Right atrium auricular region (tissue), 2 donors: ENCODE data around the gene CYGB. TPM values are rescaled to one million over a fixed set of nuclear protein-coding genes. Genes with fewer than 3 reads are reported as not detected.
"Not testable (repeated sequence)": the region's sequence is repeated elsewhere in the genome, so short reads cannot be mapped to it uniquely, and the experiment has no call there.

Source experiments
- DNase-seq: peaks from one replicate; pipeline ENCODE4 v3.0.0-alpha.2; 2019; ENCODE audit warnings: low spot score
- H3K27ac ChIP-seq, 2 donors: fragments of 200-600 bp; sonication (generic); 1 replicate in 1 of 2; 2 replicates in 1 of 2; pipeline ENCODE4 v1.5.1; 2016 to 2019
- H3K27me3 ChIP-seq, 2 donors: fragments of 200-600 bp; sonication (generic); one replicate each; pipeline versions ENCODE4 v1.5.1 to v1.6.0; 2017 to 2019
- H3K36me3 ChIP-seq: fragments of 200-600 bp; sonication (generic); one replicate; pipeline ENCODE4 v1.5.1; 2016
- H3K4me1 ChIP-seq, 2 donors: fragments of 200-600 bp; sonication (generic); one replicate each; pipeline versions ENCODE4 v1.5.1 to v1.6.0; 2017 to 2019
- H3K4me3 ChIP-seq, 2 donors: fragments of 200-600 bp; sonication (generic); 1 replicate in 1 of 2; 2 replicates in 1 of 2; pipeline ENCODE4 v1.5.1; 2017 to 2019; ENCODE audit warnings: mild to moderate bottlenecking in 1 of 2, moderate library complexity in 1 of 2
- H3K9me3 ChIP-seq, 2 donors: fragments of 200-600 bp; sonication (generic); one replicate each; pipeline ENCODE4 v1.5.1; 2019
- total RNA-seq, 2 donors: library from RNA; depleted of rRNA; stranded (reverse); fragments of >200 nt; gene quantifications; one replicate each; pipeline ENCODE4 v1.1.0, GENCODE V29; 2016
- TF ChIP-seq, protein P1 (sequence below), 2 donors: fragments of 200-600 bp; sonication (generic); IDR thresholded peaks; one replicate each; pipeline ENCODE4 v1.5.1; 2019; ENCODE audit warnings: antibody characterized with exemption in 2 of 2

The CYGB gene
- total RNA-seq, 2 donors from 2014 or later: 23.0 to 48.7 TPM

DNA sequence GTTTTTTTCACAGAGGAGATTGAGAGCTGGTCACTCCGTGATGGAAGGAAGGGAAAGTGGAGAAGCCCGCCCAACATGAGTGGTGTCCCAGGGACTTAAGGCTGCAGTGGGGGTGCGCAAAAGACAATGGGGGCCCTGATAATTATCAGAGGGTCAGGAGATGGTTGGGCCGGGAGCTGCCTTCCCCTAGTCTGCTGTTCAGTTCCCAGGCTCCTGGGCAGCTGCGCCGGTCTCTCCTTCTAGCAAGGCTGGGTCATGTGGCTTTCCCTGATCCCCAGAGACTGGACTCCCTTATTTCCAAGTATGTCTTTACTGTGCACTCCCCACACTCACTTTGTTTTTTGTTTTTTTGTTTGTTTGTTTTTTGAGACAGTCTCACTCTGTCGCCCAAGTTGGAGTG lies 16.2 kb downstream of the CYGB start:
- no peak overlapping the region for H3K4me3 ChIP-seq

DNA sequence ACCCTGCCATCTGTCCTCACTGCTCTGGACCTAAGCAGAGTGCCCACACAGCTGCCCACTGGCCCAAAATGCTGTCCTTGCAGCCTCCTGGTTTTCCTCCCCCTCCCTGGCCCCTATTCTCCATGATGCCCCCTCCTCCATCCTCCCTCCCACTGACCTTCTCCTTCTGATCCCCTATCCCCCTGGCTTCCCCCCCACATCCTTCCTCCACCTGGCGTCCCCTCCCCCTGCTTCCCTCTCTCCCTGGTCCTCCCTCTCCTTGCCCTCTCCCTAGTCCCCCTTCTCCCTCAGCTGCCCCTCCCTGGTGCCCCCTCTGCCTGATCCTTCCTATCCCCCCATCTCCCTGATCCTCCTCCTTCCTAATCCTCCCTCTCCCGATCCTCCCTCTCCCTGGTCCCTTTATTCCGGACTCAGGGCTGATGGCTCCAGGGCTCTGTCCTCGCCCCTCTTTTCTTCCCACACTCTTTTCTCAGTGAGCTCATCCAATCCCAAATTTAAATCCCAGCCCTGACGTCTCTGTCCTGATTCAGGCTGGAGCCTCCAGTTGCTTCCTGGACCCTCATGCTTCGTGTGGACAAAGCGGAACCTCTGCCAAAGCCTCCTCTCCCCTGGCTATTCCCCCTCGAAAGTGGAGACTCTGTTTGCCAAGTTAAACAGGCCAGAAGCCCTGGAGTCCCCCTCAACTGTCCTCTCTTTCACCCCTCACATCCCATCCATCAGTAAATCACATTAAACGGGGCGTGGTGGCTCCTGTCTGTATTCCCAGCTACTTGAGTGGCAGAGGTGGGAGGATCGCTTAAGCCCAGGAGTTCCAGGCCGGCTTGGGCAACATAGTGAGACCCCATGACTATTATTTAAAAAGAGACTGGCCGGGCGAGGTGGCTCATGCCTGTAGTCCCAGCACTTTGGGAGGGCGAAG lies 18.2 kb downstream of the CYGB start:
- H3K4me3 ChIP-seq: no peak overlapping the region
- H3K4me1 ChIP-seq: peaks cover 0 to 24% of the 10 kb centered on the region in 2 donors
- TF ChIP-seq, protein P1, sequence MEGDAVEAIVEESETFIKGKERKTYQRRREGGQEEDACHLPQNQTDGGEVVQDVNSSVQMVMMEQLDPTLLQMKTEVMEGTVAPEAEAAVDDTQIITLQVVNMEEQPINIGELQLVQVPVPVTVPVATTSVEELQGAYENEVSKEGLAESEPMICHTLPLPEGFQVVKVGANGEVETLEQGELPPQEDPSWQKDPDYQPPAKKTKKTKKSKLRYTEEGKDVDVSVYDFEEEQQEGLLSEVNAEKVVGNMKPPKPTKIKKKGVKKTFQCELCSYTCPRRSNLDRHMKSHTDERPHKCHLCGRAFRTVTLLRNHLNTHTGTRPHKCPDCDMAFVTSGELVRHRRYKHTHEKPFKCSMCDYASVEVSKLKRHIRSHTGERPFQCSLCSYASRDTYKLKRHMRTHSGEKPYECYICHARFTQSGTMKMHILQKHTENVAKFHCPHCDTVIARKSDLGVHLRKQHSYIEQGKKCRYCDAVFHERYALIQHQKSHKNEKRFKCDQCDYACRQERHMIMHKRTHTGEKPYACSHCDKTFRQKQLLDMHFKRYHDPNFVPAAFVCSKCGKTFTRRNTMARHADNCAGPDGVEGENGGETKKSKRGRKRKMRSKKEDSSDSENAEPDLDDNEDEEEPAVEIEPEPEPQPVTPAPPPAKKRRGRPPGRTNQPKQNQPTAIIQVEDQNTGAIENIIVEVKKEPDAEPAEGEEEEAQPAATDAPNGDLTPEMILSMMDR (IDR thresholded peaks at IDR 0.05): no peak
- H3K9me3 ChIP-seq: no peaks in the 10 kb centered on the region
- no peak overlapping the region for H3K27ac ChIP-seq
- H3K27me3 ChIP-seq: no peaks in the 10 kb centered on the region
- no peaks in the 10 kb centered on the region for H3K36me3 ChIP-seq
- DNase-seq: no peak

More for the DNA sequence above, 16.2 kb downstream of the CYGB start:
- no peak for DNase-seq
- TF ChIP-seq, protein P1 (IDR thresholded peaks at IDR 0.05): no peak
- no peaks in the 10 kb centered on the region for H3K27me3 ChIP-seq
- H3K9me3 ChIP-seq: no peaks in the 10 kb centered on the region
- no peaks in the 10 kb centered on the region for H3K36me3 ChIP-seq
- peaks cover 0 to 24% of the 10 kb centered on the region in 2 donors for H3K4me1 ChIP-seq
- H3K27ac ChIP-seq: no peak overlapping the region

DNA sequence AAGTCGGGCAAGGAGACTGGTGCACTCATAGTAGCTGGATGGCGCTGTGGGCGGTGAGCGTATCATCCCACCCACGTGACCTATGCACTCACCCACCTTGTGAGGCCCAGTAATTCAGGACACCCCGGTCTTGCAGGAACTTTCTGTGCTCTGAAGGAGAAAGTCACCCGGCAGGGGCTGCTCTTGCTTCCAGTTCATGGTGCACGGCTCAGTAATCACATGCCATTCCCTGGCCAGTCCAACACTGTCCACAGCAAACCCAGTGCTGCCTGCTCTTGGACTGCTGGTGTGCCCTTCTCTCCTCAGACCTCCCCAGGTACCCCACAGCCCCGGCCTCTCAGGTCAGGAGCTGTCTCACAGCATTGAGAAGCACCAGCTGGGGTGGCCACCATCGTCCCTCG lies 19.9 kb downstream of the CYGB start:
- TF ChIP-seq, protein P1 (IDR thresholded peaks at IDR 0.05): no peak
- H3K27ac ChIP-seq: no peak overlapping the region
- H3K36me3 ChIP-seq: no peaks in the 10 kb centered on the region
- no peaks in the 10 kb centered on the region for H3K27me3 ChIP-seq
- no peak overlapping the region for H3K4me3 ChIP-seq
- H3K4me1 ChIP-seq: peaks cover 0 to 13% of the 10 kb centered on the region in 2 donors
- no peaks in the 10 kb centered on the region for H3K9me3 ChIP-seq
- DNase-seq: no peak

DNA sequence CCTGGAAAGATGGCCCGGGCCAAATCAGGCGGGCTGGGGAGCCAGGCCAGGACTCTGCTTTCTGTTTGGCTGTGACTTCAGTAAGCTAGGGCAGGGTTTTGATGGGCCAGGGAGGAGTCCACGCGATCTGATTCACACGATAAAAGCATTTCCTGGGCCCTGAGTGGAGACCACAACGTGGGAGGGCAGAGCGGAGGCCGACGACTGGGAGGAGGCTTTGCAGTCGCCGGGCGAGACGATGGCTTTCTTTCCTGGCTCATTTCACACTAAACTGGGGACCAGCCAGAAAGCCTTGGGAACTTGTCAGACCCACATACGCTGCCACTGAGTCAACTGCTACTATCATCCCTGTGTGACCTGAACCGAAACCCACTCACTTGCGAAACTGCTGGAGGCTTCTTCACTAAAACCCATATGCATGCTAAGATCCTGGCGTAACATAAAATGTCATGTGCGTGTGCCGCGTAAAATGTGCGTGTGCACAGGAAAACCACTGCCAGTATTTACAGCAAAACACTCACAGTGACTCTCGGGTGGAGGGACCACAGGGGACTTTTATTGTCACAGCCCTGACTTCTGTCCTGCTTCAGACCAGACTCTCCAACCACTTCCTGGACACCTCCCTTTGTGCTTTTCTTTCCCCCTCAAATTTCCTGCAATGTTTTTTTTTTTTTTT lies 22.1 kb downstream of the CYGB start:
- peak overlapping the region in 1 of 2 donors; percentile 25 for H3K4me3 ChIP-seq
- DNase-seq: peak; percentile 96
- H3K9me3 ChIP-seq: no peaks in the 10 kb centered on the region
- peaks cover 0 to 20% of the 10 kb centered on the region in 2 donors for H3K4me1 ChIP-seq
- TF ChIP-seq, protein P1 (IDR thresholded peaks at IDR 0.05): no peak
- H3K36me3 ChIP-seq: no peaks in the 10 kb centered on the region
- peak overlapping the region; percentile 46 to 64 for H3K27ac ChIP-seq
- no peaks in the 10 kb centered on the region for H3K27me3 ChIP-seq

DNA sequence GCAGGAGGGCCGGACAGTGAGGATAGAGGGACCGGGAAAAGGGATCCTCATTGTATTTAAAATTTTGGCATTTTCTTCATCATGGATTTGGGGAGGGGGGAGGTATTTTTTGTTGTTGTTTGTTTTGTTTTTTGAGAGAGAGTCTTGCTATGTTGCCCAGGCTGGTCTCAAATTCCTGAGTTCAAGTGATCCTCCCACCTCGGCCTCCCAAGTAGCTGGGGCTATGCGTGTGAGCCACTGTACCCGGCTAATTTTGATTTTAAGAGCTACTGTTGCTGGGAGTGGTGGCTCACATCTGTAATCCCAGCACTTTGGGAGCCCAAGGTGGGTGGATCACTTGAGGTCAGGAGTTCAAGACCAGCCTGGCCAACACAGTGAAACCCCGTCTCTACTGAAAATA lies 23.2 kb downstream of the CYGB start:
- H3K27me3 ChIP-seq, H3K9me3 ChIP-seq, H3K4me3 ChIP-seq, DNase-seq, H3K36me3 ChIP-seq: not testable (repeated sequence)
- peaks cover 0 to 20% of the 10 kb centered on the region in 2 donors for H3K4me1 ChIP-seq
- peak overlapping the region in 1 of 2 donors; percentile 46 for H3K27ac ChIP-seq

DNA sequence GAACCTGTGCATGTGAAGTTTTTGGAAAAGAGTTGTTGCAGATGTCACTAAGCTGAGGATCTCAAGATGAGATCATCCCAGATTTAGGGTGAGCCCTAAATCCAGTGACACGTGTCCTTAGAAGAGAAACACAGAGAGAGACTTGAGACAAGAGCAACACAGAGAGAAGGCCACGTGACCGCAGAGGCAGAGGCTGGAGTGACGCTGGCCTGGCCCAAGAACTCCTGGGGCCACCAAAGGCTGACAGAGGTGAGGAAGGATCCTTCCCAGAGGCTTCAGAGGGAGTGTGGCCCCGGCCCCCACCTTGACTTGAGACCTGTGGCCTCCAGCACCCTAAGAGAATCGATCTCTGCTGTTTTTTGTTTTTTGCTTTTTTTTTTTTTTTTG lies 24.2 kb downstream of the CYGB start:
- Histone ChIP-seq H3K27me3 (no peaks in the 10 kb centered on the region), H3K36me3 (no peaks in the 10 kb centered on the region), H3K9me3 (no peaks in the 10 kb centered on the region), H3K27ac (no peak overlapping the region), H3K4me3 (no peak overlapping the region), H3K4me1 (peaks cover 0 to 20% of the 10 kb centered on the region in 2 donors)
- TF ChIP-seq, protein P1 (IDR thresholded peaks at IDR 0.05): no peak
- no peak for DNase-seq
